Colonic mucosa (tissue), 4 donors: Measurements from ENCODE around the gene SERPINH1. TPM values are rescaled to one million over a fixed set of nuclear protein-coding genes. Genes with fewer than 3 reads are reported as not detected.

ENCODE experiments used
- DNase-seq: peaks from one replicate; pipeline ENCODE4 v3.0.0-alpha.2; 2020
- H3K27ac ChIP-seq: fragments of 200-600 bp; one replicate; pipeline ENCODE4 v1.8.0; 2021
- H3K27me3 ChIP-seq: fragments of 200-600 bp; one replicate; pipeline ENCODE4 v1.8.0; 2021
- H3K36me3 ChIP-seq: fragments of 200-600 bp; one replicate; pipeline ENCODE4 v1.8.0; 2021
- H3K4me1 ChIP-seq: fragments of 200-600 bp; one replicate; pipeline ENCODE4 v1.8.0; 2021; ENCODE audit warnings: mild to moderate bottlenecking
- H3K4me3 ChIP-seq: fragments of 200-600 bp; one replicate; pipeline ENCODE4 v1.8.0; 2021
- H3K9ac ChIP-seq, 2 donors: one replicate each; pipeline ENCODE4 v1.7.0; 2013; ENCODE audit warnings: control low read depth in 2 of 2, low read depth in 2 of 2, low read length in 2 of 2
- H3K9me3 ChIP-seq: fragments of 200-600 bp; one replicate; pipeline ENCODE4 v1.8.0; 2021
- CTCF ChIP-seq: fragments of 200-600 bp; IDR thresholded peaks from one replicate; pipeline ENCODE4 v1.8.0; 2022; ENCODE audit warnings: antibody characterized with exemption, mild to moderate bottlenecking
- intact Hi-C: fragments of 100-400 bp; cut with DNase I; formaldehyde crosslinking; loops from one replicate; pipeline ENCODE4 v1.14.1; 2022
- total RNA-seq, 2 donors: library from RNA; stranded (reverse); fragmentation: NEBNext Ultra II Directional in 1 of 2; extraction: Animal tissue kit (Norgen Biotek cat#: 25700) in 1 of 2; gene quantifications; one replicate each; pipeline ENCODE4 v1.2.1, GENCODE V29; 2021
- donor health status: healthy.
- donor health status: DM: no; HTN: no; CAD: no.
- donor health status: DM: no; HTN: no; CAD: no.

Gene SERPINH1
- 100 to 1,000 TPM in 1 of 2 donors, 10 to 100 TPM in 1; 66.3 to 136 TPM for total RNA-seq

DNA sequence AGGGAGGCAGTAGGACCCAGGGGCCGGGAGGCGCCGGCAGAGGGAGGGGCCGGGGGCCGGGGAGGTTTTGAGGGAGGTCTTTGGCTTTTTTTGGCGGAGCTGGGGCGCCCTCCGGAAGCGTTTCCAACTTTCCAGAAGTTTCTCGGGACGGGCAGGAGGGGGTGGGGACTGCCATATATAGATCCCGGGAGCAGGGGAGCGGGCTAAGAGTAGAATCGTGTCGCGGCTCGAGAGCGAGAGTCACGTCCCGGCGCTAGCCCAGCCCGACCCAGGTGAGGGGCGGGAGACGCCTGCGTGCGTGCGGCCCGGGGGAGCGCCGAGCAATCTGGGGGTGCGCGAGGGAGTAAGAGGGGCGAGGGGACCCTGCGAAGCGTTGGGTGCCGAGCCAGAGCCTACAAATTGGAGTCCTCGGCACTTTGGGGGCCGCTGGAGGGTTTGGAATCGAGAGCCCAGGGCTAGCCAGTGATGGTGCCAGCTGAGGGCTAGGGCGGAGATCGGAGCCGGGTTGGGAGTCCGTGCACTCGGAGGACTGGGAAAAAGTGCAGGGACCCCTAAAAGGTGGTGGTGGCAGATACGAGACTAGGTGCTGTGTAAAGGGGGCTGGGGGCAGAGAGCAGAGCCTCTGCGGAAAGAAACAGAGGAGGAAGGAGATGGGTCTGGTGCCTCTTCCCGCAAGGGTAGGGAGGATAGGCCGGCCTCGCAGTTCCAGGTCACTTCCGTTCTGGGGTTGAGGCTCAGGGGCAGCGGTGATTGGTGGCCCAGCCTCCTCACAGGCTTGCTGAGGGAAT lies at the start of gene SERPINH1:
Gene SERPINH1 (plus strand): TSS at position 206 of the 788 bp plus-strand sequence. CDS start 4,097 bp downstream, outside the sequence.
- Histone ChIP-seq H3K27ac (peak within 1 kb of the TSS; percentile 94), H3K4me1 (peaks cover 16% of the 10 kb centered on the region), H3K36me3 (no peaks in the 10 kb centered on the region), H3K9ac (peak within 1 kb of the TSS; percentile 98 to 99), H3K9me3 (no peaks in the 10 kb centered on the region), H3K4me3 (peak within 1 kb of the TSS; percentile 66), H3K27me3 (no peaks in the 10 kb centered on the region)
- peak; percentile 90 for DNase-seq
- no peak for TF ChIP-seq CTCF
- intact Hi-C loops, result no loop called here

DNA sequence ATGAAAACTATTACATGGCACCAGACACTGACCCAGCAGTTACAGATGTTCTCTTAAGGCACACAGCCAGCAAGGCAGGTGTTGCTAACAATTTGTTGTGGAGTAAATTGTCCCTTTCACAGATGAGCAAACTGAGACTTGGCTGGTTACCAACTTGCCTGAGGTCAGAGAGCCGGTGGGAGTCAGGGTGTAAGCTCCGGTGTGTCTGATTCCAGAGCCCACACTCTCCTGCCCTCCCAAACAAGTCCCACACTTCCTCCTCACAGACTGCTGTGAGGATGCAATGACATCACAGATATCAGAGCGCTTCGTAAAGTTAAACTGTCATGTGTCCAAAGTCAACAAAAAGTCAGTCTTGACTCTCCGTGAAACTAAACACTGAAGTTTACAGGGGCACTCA lies 48.8 kb upstream of the SERPINH1 start:
- intact Hi-C loops, result no loop called here
- H3K9ac ChIP-seq, result no peak overlapping the region
- TF ChIP-seq CTCF, result no peak
- no peak overlapping the region for H3K4me3 ChIP-seq
- no peak overlapping the region for H3K27ac ChIP-seq
- no peaks in the 10 kb centered on the region for H3K36me3 ChIP-seq
- no peaks in the 10 kb centered on the region for H3K4me1 ChIP-seq
- H3K27me3 ChIP-seq, result no peaks in the 10 kb centered on the region
- DNase-seq, result no peak
- no peaks in the 10 kb centered on the region for H3K9me3 ChIP-seq

- no peak overlapping the region for H3K27ac ChIP-seq
- TF ChIP-seq CTCF, result no peak
- H3K9me3 ChIP-seq, result no peaks in the 10 kb centered on the region
- no peak for DNase-seq
- no peaks in the 10 kb centered on the region for H3K4me1 ChIP-seq
- intact Hi-C loops, result no loop called here
- no peaks in the 10 kb centered on the region for H3K36me3 ChIP-seq
- no peak overlapping the region for H3K4me3 ChIP-seq
- no peak overlapping the region for H3K9ac ChIP-seq
- no peaks in the 10 kb centered on the region for H3K27me3 ChIP-seq
Observed at GRCh38 chr11:75514596-75514995, 47.5 kb upstream of the SERPINH1 start.

- Histone ChIP-seq H3K27me3 (no peaks in the 10 kb centered on the region), H3K4me3 (no peak overlapping the region), H3K27ac (no peak overlapping the region), H3K36me3 (no peaks in the 10 kb centered on the region), H3K4me1 (no peaks in the 10 kb centered on the region), H3K9me3 (no peaks in the 10 kb centered on the region), H3K9ac (no peak overlapping the region)
- no peak for DNase-seq
- no peak for TF ChIP-seq CTCF
- intact Hi-C loops, result no loop called here
Observed at GRCh38 chr11:75516140-75516539, 45.9 kb upstream of the SERPINH1 start.

GRCh38 chr11:75516886-75517285 lies 45.2 kb upstream of the SERPINH1 start:
- TF ChIP-seq CTCF, result no peak
- no peaks in the 10 kb centered on the region for H3K4me1 ChIP-seq
- H3K4me3 ChIP-seq, result no peak overlapping the region
- no peaks in the 10 kb centered on the region for H3K27me3 ChIP-seq
- H3K36me3 ChIP-seq, result no peaks in the 10 kb centered on the region
- no peak overlapping the region for H3K9ac ChIP-seq
- no peak overlapping the region for H3K27ac ChIP-seq
- no peaks in the 10 kb centered on the region for H3K9me3 ChIP-seq
- no peak for DNase-seq
- intact Hi-C loops, result no loop called here
